ENCODE results near the gene IKZF3. TPM values are rescaled to one million over a fixed set of nuclear protein-coding genes. Genes with fewer than 3 reads are reported as not detected.
"Not testable (repeated sequence)": the region's sequence is repeated elsewhere in the genome, so short reads cannot be mapped to it uniquely, and the experiment has no call there.

Gene IKZF3
- total RNA-seq, 1 donor from 2014 or later: 220 TPM

GRCh38 chr17:39769974-39770587 is 94.0 kb downstream of the IKZF3 start:
- POLR2A ChIA-PET: interaction anchor here (0.6 to 2.2 kb wide), 14 partner anchors 9 to 210 kb away, joined by 3 to 79 read pairs (median 6); partner anchors contain the start of genes IKZF3, MIEN1 and PSMD3
- CTCF ChIA-PET: interaction anchor here (0.9 to 1.7 kb wide), 5 partner anchors 12 to 92 kb away, joined by 3 to 10 read pairs (median 3); no protein-coding TSS in a partner anchor
- no peak for DNase-seq
- Mint-ChIP-seq H3K9me3 (no peaks in the 10 kb centered on the region), H3K27me3 (no peaks in the 10 kb centered on the region), H3K4me1 (peaks cover 99% of the 10 kb centered on the region), H3K4me3 (peak overlapping the region; percentile 58), H3K36me3 (ENCODE audit: low read depth) (peaks cover 93% of the 10 kb centered on the region), H3K27ac (peak overlapping the region; percentile 96)
- ATAC-seq (ENCODE audit: low read depth): peak; percentile 68
- intact Hi-C loops (cut with micrococcal nuclease): loop anchor here (1.0 to 5.0 kb wide), 4 partner anchors 8 to 95 kb away; partner anchors contain the start of gene IKZF3
- no peak for TF ChIP-seq CTCF (IDR thresholded peaks at IDR 0.05)

GRCh38 chr17:39767147-39767546 is 97.0 kb downstream of the IKZF3 start:
- H3K9me3 Mint-ChIP-seq: no peaks in the 10 kb centered on the region
- H3K27ac Mint-ChIP-seq: peak overlapping the region; percentile 96
- peak overlapping the region; percentile 17 for H3K4me3 Mint-ChIP-seq
- intact Hi-C loops (cut with micrococcal nuclease): no loop called here
- peaks cover 88% of the 10 kb centered on the region for H3K4me1 Mint-ChIP-seq
- POLR2A ChIA-PET: interaction anchor here (1.0 to 4.5 kb wide), 5 partner anchors 9 to 27 kb away, joined by 3 to 38 read pairs (median 5); no protein-coding TSS in a partner anchor
- TF ChIP-seq CTCF (IDR thresholded peaks at IDR 0.05): no peak
- peaks cover 94% of the 10 kb centered on the region for H3K36me3 Mint-ChIP-seq (ENCODE audit: low read depth)
- H3K27me3 Mint-ChIP-seq: no peaks in the 10 kb centered on the region
- DNase-seq: no peak
- no peak for ATAC-seq (ENCODE audit: low read depth)
- CTCF ChIA-PET: interaction anchor here (1.3 kb wide), 1 partner anchor 145 kb away, joined by 4 read pairs; no protein-coding TSS in a partner anchor

- Mint-ChIP-seq H3K27ac (peak overlapping the region; percentile 96), H3K36me3 (ENCODE audit: low read depth) (peaks cover 91% of the 10 kb centered on the region), H3K27me3 (no peaks in the 10 kb centered on the region), H3K9me3 (no peaks in the 10 kb centered on the region), H3K4me3 (no peak overlapping the region), H3K4me1 (peaks cover 84% of the 10 kb centered on the region)
- ChIA-PET CTCF (no interaction called here), POLR2A (interaction anchor here (2.0 to 4.5 kb wide), 2 partner anchors 10 kb away, joined by 10 to 38 read pairs; no protein-coding TSS in a partner anchor)
- TF ChIP-seq CTCF (IDR thresholded peaks at IDR 0.05): no peak
- intact Hi-C loops (cut with micrococcal nuclease): no loop called here
- ATAC-seq (ENCODE audit: low read depth) (no peak), DNase-seq (no peak)
Measured at GRCh38 chr17:39765766-39766165, 98.3 kb downstream of the IKZF3 start.

GRCh38 chr17:39765175-39765574 is 98.9 kb downstream of the IKZF3 start:
- no peak for ATAC-seq (ENCODE audit: low read depth)

GRCh38 chr17:39764171-39764570 is 99.9 kb downstream of the IKZF3 start:
- peak overlapping the region; percentile 35 for H3K27ac Mint-ChIP-seq
- CTCF ChIA-PET; H3K4me3 Mint-ChIP-seq; ATAC-seq (ENCODE audit: low read depth); H3K27me3 Mint-ChIP-seq; H3K9me3 Mint-ChIP-seq; intact Hi-C loops (cut with micrococcal nuclease); DNase-seq: not testable (repeated sequence)
- H3K36me3 Mint-ChIP-seq (ENCODE audit: low read depth): peaks cover 85% of the 10 kb centered on the region
- POLR2A ChIA-PET: interaction anchor here (0.6 to 4.5 kb wide), 10 partner anchors 9 to 101 kb away, joined by 3 to 38 read pairs (median 6); no protein-coding TSS in a partner anchor
- peaks cover 83% of the 10 kb centered on the region for H3K4me1 Mint-ChIP-seq

More at GRCh38 chr17:39765175-39765574, 98.9 kb downstream of the IKZF3 start:
- ChIA-PET CTCF (no interaction called here), POLR2A (interaction anchor here (1.0 to 4.5 kb wide), 4 partner anchors 10 to 100 kb away, joined by 4 to 38 read pairs (median 8); no protein-coding TSS in a partner anchor)
- intact Hi-C loops (cut with micrococcal nuclease): no loop called here
- H3K27ac Mint-ChIP-seq: peak overlapping the region; percentile 96
- H3K4me1 Mint-ChIP-seq: peaks cover 83% of the 10 kb centered on the region
- H3K4me3 Mint-ChIP-seq: no peak overlapping the region
- DNase-seq: no peak
- no peaks in the 10 kb centered on the region for H3K9me3 Mint-ChIP-seq
- H3K27me3 Mint-ChIP-seq: no peaks in the 10 kb centered on the region
- H3K36me3 Mint-ChIP-seq (ENCODE audit: low read depth): peaks cover 90% of the 10 kb centered on the region
- TF ChIP-seq CTCF (IDR thresholded peaks at IDR 0.05): no peak

Data from activated B cell treated with CpG ODN at 0.5 μM for 24 hours (primary cell).